ENCODE measurements around the gene RMI1. TPM values are rescaled to one million over a fixed set of nuclear protein-coding genes. Genes with fewer than 3 reads are reported as not detected.

RMI1 gene
- total and polyA plus RNA-seq, 11 donors, result 1.6 to 9.9 (median 5.7) TPM

GRCh38 chr9:84045481-84046097 is 65.0 kb downstream of the RMI1 start:
- ATAC-seq (no peak), DNase-seq (no peak)
- intact Hi-C loops (cut with DNase I), result no loop called here
- Histone ChIP-seq H3K36me3 (no peaks in the 10 kb centered on the region), H3K9me3 (peaks cover 0 to 19% (median 7%) of the 10 kb centered on the region in 12 donors), H3K4me3 (no peak overlapping the region), H3K27me3 (no peaks in the 10 kb centered on the region), H3K27ac (no peak overlapping the region), H3K4me1 (no peaks in the 10 kb centered on the region)
- 93 to 98% (median 97%) methylated on average over 4 to 5 of the region's 5 CpGs for whole genome bisulfite sequencing, 4 donors
- TF ChIP-seq POLR2A (IDR thresholded peaks at IDR 0.05) (no peak), CTCF (IDR thresholded peaks at IDR 0.05) (no peak)

Small RNAs within 50 kb of the gene (microRNA-seq; reads per million reads assigned to microRNA genes)
- 7.0 to 24.0 (median 22.9) reads per million in 4 donors for gene MIR7-1

Other genes with a start within 250 kb of the RMI1 start
- gene GKAP1, start 163.0 kb upstream of the RMI1 start, total RNA-seq, result 10 to 100 TPM; 12.7 to 22.9 (median 19.4) TPM
- 10 to 100 TPM; 20.9 to 23.5 TPM for gene GKAP1, start 163.0 kb upstream of the RMI1 start, polyA plus RNA-seq
- gene KIF27, start 59.4 kb upstream of the RMI1 start, total RNA-seq, result 1 to 10 TPM; 2.5 to 4.2 (median 3.2) TPM
- under 1 TPM; 0.53 to 0.62 TPM for gene KIF27, start 59.4 kb upstream of the RMI1 start, polyA plus RNA-seq
- gene HNRNPK, start 590 bp upstream of the RMI1 start, total RNA-seq, result 100 to 1,000 TPM; 278 to 388 (median 322) TPM
- gene HNRNPK, start 590 bp upstream of the RMI1 start, polyA plus RNA-seq, result 100 to 1,000 TPM; 127 to 294 TPM

Data from heart left ventricle (tissue), 16 donors.